AG10803 (cell line): ENCODE results near the gene SRGAP1.
A peak's percentile ranks its signal among the peaks of the same experiment; 100 is the strongest.
"Not testable (repeated sequence)": the region's sequence is repeated elsewhere in the genome, so short reads cannot be mapped to it uniquely, and the experiment has no call there.

Experiments used
- DNase-seq: peaks from one replicate; pipeline ENCODE4 v3.0.0; 2010; ENCODE audit warnings: low read depth
- H3K4me3 ChIP-seq: 2 replicates; pipeline ENCODE4 v1.5.1; 2011; ENCODE audit warnings: mild to moderate bottlenecking, low read length, control low read depth
- TF ChIP-seq, protein P1 (sequence below): conservative IDR thresholded peaks from 2 replicates; pipeline ENCODE4 v1.5.1; 2011; ENCODE audit warnings: mild to moderate bottlenecking, low read length, control low read depth, inconsistent platforms

The SRGAP1 gene

DNA sequence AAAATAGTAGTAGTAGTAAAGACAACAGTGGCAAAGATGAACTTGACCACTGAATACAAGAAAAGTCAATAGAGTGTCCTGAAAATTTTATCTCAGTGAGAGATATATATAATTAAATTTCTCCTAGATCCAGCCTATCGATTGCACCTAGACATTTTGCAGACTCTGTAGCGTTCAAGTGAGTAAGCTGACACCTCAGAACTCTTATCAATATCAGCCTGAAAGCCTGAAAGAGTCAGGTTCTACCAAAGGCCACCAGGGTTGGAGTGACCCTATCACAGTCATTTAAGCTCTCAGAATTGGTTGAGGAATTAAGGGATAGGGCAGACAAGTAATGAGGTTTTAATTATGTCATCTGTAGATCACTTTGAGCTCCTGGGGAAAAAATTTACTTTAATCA lies 174.6 kb downstream of the SRGAP1 start:
- TF ChIP-seq, protein P1, sequence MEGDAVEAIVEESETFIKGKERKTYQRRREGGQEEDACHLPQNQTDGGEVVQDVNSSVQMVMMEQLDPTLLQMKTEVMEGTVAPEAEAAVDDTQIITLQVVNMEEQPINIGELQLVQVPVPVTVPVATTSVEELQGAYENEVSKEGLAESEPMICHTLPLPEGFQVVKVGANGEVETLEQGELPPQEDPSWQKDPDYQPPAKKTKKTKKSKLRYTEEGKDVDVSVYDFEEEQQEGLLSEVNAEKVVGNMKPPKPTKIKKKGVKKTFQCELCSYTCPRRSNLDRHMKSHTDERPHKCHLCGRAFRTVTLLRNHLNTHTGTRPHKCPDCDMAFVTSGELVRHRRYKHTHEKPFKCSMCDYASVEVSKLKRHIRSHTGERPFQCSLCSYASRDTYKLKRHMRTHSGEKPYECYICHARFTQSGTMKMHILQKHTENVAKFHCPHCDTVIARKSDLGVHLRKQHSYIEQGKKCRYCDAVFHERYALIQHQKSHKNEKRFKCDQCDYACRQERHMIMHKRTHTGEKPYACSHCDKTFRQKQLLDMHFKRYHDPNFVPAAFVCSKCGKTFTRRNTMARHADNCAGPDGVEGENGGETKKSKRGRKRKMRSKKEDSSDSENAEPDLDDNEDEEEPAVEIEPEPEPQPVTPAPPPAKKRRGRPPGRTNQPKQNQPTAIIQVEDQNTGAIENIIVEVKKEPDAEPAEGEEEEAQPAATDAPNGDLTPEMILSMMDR = no peak
- no peak overlapping the region for H3K4me3 ChIP-seq
- no peak for DNase-seq

DNA sequence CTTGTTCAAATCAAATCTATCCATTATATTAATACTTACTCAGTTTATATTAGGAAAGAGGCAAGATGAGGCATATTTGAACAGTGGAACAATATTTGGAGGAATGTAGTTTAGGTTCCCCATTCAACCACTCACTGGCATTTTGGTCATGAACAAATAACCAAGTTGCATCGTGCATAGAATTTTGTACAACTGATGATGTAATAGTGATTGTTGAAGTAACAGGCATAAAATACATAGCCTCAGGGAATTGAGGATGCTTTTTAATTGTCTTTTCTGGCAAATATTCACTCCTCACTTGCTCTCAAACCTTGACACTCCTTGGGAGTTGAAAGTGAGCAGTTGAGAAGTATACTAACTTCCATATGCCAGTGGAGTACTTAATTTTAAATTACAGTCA lies 175.2 kb downstream of the SRGAP1 start:
- no peak overlapping the region for H3K4me3 ChIP-seq
- no peak for DNase-seq
- TF ChIP-seq, protein P1 = no peak

DNA sequence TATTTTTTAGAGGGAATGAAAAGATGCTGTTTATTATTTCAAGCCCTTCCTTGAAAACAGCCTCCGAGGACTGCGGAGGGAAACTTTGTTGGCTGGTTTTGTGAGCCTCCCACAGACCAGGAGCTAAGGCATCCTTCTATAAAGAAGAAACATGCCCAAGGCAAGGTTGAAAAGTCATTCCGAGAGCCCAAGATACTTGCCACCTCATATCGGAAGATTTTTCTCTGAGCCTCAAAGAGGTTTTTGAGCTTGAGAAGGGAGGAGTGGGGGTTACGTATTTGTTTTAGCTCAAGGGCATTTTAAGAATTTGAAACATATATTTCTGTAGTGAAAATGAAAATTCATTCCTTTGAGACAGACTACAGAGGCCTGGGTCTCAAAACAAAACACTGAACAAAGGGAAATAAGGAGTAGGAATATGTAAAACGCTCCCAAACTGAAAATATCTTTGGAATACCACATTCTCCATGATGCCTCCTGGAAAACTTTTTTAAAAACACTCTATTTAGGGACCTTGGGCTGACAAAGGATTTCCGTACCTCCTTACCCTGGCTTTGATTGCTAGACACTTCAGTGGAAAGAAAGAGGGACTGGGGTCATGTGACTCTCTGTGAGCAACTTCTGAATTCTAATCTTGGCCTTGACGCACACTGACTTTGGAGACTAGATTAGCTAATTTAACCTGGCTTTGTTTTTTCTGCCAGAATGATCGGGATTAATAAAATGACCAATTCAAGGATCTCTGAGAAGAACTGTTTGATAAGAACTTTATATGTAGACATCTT lies 180.9 kb downstream of the SRGAP1 start:
- TF ChIP-seq, protein P1 = no peak
- DNase-seq = no peak
- no peak overlapping the region for H3K4me3 ChIP-seq

DNA sequence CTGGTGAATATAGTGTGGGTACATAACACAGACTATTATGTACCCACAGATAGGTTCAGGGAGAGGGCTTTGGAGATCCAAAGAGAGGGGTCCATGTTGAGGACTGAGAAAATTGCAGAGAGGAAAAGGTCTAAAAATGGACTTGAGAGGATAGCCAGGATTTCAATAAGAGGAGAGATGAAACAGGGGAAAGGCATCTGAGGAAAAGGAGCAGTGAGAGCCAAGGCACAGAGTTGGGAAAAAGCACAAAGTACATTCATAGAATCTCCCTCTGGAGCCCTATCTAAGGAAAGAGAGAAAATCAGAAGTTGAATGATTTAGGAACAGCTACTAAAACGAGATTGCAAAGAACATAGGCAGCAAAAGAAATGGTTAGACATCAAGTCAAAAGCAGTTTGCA lies 182.8 kb downstream of the SRGAP1 start:
- no peak overlapping the region for H3K4me3 ChIP-seq
- TF ChIP-seq, protein P1 = no peak
- no peak for DNase-seq

DNA sequence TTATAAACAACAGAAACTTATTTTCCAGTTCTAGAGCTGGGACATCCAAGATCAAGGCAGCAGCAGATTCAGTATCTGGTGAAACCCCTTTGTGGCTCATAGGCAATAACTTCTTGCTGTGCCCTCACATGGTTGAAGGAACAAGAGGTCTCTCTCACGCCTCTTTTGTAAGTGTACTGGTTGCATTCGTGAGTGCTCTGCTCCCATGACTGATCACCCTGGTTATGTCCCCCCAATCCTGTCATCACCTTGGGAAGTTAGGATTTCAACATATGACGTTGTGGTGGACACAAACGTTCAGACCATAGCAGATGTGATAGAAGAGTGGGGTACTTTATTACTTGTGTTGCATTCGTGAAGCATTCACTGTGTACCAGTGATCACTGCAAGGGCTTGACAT lies 184.0 kb downstream of the SRGAP1 start:
- peak; percentile 64 for DNase-seq
- H3K4me3 ChIP-seq = no peak overlapping the region
- TF ChIP-seq, protein P1 = no peak

DNA sequence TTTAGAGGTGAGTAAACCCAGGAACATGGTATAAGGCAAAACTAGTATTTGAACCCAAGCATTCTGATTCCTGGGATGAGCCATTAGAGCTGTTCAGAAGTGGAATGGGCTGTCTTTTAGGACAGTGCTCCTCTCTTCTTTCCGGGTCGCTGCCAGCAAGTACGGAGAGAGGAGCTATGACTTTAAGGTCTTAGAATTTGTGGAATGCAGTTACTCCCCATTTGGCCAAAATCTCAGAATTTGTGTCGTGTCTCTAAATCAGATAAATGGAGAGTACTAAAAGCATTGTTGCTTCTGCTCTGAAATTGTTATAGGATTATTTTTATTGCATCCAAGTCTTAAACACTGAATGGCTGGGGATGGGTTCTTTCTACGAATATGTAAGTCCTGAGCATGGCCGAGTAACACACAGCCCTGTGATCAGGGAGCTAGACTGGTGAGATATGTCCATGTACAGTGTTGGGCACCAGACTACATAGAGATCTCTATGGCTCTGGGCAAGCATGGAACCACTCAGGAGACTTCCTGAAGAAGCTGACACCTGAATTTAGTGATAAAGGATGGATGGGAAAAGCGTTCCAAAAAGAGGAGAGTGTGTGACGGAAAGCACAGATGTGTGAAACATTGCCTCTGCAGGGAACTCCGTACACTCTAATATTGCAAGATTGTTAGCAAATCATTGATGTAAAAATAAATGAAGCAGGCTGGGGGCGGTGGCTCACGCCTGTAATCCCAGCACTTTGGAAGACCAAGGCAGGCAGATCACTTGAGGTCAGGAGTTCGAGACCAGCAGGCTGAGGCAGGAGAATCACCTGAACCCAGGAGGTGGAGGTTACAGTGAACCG lies 184.7 kb downstream of the SRGAP1 start:
- no peak overlapping the region for H3K4me3 ChIP-seq
- TF ChIP-seq, protein P1 = no peak
- peak; percentile 89 for DNase-seq

DNA sequence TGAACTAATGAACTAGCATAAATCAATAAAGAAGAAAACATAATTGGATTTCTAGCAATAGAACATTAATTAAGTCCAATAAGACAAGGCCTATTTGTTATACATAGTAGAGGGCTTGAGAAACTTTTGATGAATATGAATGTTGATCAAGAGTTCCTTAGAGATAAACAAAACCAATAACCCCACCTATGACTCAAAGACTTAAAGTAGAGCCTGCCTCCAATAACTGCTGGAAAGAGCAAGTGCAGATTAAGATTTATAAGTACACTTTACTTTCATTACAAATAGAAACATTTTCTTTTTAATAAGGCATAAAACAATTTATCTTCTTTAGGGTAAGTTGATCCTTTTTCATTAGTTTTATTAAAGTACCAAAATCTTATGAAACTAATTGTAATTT lies 185.7 kb downstream of the SRGAP1 start:
- no peak for DNase-seq
- no peak overlapping the region for H3K4me3 ChIP-seq
- TF ChIP-seq, protein P1 = no peak

DNA sequence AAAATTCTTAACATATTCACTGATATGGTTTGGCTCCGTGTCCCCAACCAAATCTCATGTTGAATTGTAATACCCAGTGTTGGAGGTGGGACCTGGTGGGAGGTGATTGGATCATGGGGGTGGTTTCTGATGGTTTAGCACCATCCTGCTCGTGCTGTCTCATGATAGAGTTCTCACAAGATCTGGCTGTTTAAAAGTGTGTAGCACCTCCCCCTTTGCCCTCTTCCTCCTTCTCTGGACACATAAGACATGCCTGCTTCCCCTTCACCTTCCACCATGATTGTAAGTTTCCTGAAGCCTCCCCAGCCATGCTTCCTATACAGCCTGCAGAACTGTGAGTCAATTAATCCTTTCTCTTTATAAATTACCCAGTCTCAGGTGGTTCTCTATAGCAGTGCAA lies 189.6 kb downstream of the SRGAP1 start:
- DNase-seq, H3K4me3 ChIP-seq: not testable (repeated sequence)
